KMS-11 (cell line): ENCODE data around the gene TBL1X.

ENCODE experiments used
- H2AFZ ChIP-seq: fragments of 200-600 bp; sonication (generic); 2 replicates; pipeline ENCODE4 v1.6.1; 2016; ENCODE audit warnings: antibody characterized with exemption, mixed run types, low read depth
- H3K27ac ChIP-seq: fragments of 200-600 bp; sonication (generic); 2 replicates; pipeline ENCODE4 v1.6.1; 2016; ENCODE audit warnings: mild to moderate bottlenecking, mixed run types
- H3K27me3 ChIP-seq: fragments of 200-600 bp; sonication (generic); 2 replicates; pipeline ENCODE4 v1.6.1; 2017; ENCODE audit warnings: mild to moderate bottlenecking, low read depth, mixed run types, moderate library complexity; ENCODE audit not compliant: insufficient read depth
- H3K36me3 ChIP-seq: fragments of 200-600 bp; sonication (generic); 2 replicates; pipeline ENCODE4 v1.6.1; 2017; ENCODE audit warnings: mild to moderate bottlenecking, mixed run types; ENCODE audit not compliant: insufficient read depth
- H3K4me1 ChIP-seq: fragments of 200-600 bp; sonication (generic); 2 replicates; pipeline ENCODE4 v1.6.1; 2016; ENCODE audit warnings: mild to moderate bottlenecking, low read depth, mixed run types; ENCODE audit not compliant: poor library complexity, severe bottlenecking
- H3K4me2 ChIP-seq: fragments of 200-600 bp; sonication (generic); 2 replicates; pipeline ENCODE4 v1.7.0; 2016; ENCODE audit warnings: mild to moderate bottlenecking, mixed run types
- H3K4me3 ChIP-seq: fragments of 200-600 bp; sonication (generic); IDR thresholded peaks from 2 replicates; pipeline ENCODE4 v1.6.1; 2017; ENCODE audit warnings: low read depth, low read length, mixed read lengths; ENCODE audit not compliant: insufficient read depth
- H3K79me2 ChIP-seq: fragments of 200-600 bp; sonication (generic); 2 replicates; pipeline ENCODE4 v1.6.1; 2016; ENCODE audit warnings: low read depth, mixed run types; ENCODE audit not compliant: insufficient read depth
- H3K9ac ChIP-seq: fragments of 200-600 bp; sonication (generic); 2 replicates; pipeline ENCODE4 v1.6.1; 2016; ENCODE audit warnings: mild to moderate bottlenecking, mixed run types
- H4K20me1 ChIP-seq: fragments of 200-600 bp; sonication (generic); 2 replicates; pipeline ENCODE4 v1.6.1; 2016; ENCODE audit warnings: mild to moderate bottlenecking, mixed run types; ENCODE audit not compliant: insufficient read depth
- TF ChIP-seq, protein P1 (sequence below): fragments of 200-600 bp; sonication (generic); conservative IDR thresholded peaks from 2 replicates; pipeline ENCODE4 v1.6.1; 2017; ENCODE audit warnings: low read depth, mild to moderate bottlenecking, antibody characterized with exemption, low read length, moderate library complexity, mixed read lengths

The TBL1X gene

DNA sequence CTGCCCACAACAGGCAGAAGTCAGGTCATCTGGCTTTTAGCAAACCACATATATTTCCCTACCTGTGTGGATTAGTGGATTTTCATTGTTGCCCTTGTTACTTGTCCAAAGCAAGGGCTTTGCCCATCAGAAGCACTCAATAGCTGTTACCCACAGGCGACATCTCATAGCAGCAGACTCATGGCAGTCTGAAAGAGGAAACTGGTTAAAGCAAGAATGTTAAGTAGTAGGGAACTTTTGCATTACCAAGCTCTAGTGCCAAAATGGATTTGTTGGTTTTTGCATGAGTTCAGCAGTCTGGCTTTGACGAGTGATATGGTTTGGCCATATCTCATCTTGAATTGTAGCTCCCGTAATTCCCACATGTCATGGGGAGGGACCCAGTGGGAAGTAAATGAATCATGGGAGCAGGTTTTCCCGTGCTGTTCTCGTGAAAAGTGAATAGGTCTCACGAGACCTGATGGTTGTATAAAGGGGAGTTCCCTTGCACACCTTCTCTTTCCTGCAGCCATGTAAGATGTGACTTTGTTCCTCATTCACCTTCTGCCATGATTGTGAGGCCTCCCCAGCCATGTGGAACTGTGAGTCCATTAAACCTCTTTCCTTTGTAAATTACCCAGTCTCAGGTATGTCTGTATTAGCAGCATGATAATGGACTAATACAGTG, 192.9 kb downstream of the TBL1X start:
- H4K20me1 ChIP-seq = no peaks in the 10 kb centered on the region
- no peaks in the 10 kb centered on the region for H3K36me3 ChIP-seq
- TF ChIP-seq, protein P1, sequence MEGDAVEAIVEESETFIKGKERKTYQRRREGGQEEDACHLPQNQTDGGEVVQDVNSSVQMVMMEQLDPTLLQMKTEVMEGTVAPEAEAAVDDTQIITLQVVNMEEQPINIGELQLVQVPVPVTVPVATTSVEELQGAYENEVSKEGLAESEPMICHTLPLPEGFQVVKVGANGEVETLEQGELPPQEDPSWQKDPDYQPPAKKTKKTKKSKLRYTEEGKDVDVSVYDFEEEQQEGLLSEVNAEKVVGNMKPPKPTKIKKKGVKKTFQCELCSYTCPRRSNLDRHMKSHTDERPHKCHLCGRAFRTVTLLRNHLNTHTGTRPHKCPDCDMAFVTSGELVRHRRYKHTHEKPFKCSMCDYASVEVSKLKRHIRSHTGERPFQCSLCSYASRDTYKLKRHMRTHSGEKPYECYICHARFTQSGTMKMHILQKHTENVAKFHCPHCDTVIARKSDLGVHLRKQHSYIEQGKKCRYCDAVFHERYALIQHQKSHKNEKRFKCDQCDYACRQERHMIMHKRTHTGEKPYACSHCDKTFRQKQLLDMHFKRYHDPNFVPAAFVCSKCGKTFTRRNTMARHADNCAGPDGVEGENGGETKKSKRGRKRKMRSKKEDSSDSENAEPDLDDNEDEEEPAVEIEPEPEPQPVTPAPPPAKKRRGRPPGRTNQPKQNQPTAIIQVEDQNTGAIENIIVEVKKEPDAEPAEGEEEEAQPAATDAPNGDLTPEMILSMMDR = no peak

DNA sequence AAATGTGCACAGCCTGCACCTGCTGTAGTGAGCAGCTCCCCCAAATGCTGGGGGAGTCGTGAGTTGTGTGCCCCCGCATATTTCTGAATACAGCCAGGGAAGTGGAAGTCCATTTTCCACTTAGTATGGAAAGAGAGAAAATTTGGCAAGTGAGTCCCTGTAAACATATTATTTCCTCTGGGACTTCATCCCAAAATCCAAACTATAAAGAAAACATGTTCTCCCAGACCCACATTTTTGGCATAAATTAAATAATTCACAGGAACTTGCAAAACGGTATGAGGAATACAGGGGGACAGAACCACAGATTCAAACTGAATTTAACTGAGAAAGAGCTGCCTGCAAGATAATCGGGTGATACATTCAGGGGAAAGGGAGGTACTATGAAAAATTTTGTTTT, 193.6 kb downstream of the TBL1X start:
- Histone ChIP-seq H4K20me1 (no peaks in the 10 kb centered on the region), H3K4me3 (no peak overlapping the region), H3K4me1 (no peaks in the 10 kb centered on the region), H3K27ac (no peak overlapping the region), H3K4me2 (no peak overlapping the region), H3K9ac (no peak overlapping the region), H3K27me3 (no peaks in the 10 kb centered on the region), H3K36me3 (no peaks in the 10 kb centered on the region), H2AFZ (no peak overlapping the region), H3K79me2 (no peaks in the 10 kb centered on the region)
- TF ChIP-seq, protein P1 = no peak

More for the DNA sequence above, 192.9 kb downstream of the TBL1X start:
- Histone ChIP-seq H3K27ac (no peak overlapping the region), H3K4me3 (no peak overlapping the region), H3K27me3 (no peaks in the 10 kb centered on the region), H3K79me2 (no peaks in the 10 kb centered on the region), H2AFZ (no peak overlapping the region), H3K4me2 (no peak overlapping the region), H3K4me1 (no peaks in the 10 kb centered on the region), H3K9ac (no peak overlapping the region)

DNA sequence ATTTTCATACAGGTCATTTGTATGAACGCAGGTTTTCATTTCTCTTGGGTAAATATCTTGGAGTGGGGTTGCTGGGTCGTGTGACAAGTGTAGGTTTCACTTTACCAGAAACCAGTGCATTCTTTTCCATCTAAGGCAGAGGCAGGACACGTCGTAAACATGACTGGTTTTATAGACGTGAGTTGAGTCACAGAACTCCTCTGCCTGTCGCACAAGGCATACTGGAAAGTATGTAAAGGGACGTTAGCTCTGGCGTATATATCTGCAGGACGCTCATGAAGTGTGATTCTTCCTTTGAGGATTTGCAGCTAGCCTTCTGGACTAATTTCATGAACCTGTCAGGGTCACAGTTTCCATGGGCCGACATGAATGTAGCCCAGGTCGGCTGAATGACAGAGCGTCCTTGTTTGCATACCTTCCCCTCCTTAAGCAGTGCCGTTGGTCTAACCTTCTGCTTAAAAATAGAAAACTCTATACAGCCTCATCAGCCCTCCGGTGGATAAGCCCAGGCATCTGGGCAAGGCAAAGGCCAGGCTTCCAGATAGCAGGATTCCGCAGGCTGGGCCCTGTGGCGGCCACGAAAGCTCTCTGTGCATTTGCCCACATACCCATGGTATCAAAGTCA, 194.8 kb downstream of the TBL1X start:
- TF ChIP-seq, protein P1 = no peak
- Histone ChIP-seq H3K27me3 (no peaks in the 10 kb centered on the region), H3K4me3 (no peak overlapping the region), H3K4me1 (no peaks in the 10 kb centered on the region), H2AFZ (no peak overlapping the region), H3K79me2 (no peaks in the 10 kb centered on the region), H3K36me3 (no peaks in the 10 kb centered on the region), H3K4me2 (no peak overlapping the region), H4K20me1 (no peaks in the 10 kb centered on the region), H3K9ac (no peak overlapping the region), H3K27ac (no peak overlapping the region)

DNA sequence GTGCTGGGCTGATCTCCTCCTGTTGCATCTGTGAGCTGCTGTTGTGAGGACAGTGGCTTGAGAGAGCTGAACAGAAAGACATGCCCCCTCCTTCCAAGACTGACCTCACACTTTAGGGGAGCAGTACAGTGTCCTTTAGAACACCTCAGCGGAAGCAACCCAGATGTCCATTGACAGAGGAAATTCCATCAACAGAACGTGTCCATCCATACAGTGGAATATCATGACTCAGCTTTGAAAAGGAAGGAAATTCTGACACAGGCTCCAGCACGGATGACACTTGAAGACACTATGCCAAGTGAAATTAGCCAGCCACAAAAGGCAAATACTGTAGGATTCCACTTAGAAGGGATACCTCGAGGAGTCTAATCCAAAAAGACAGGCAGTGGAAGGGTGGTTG, 197.3 kb downstream of the TBL1X start:
- Histone ChIP-seq H3K36me3 (no peaks in the 10 kb centered on the region), H3K79me2 (no peaks in the 10 kb centered on the region), H4K20me1 (no peaks in the 10 kb centered on the region), H3K4me2 (no peak overlapping the region), H2AFZ (no peak overlapping the region), H3K4me1 (no peaks in the 10 kb centered on the region), H3K27me3 (no peaks in the 10 kb centered on the region), H3K4me3 (no peak overlapping the region), H3K9ac (no peak overlapping the region), H3K27ac (no peak overlapping the region)
- TF ChIP-seq, protein P1 = no peak
